CD4-positive, alpha-beta T cell treated with Interleukin-12 subunit alpha and Interleukin-12 subunit beta, for 1 hour (primary cell): ENCODE data around the gene ACSL3.
"Not testable (repeated sequence)": the region's sequence is repeated elsewhere in the genome, so short reads cannot be mapped to it uniquely, and the experiment has no call there.

Experiments used
- DNase-seq: peaks from one replicate; pipeline ENCODE4 v3.0.0-alpha.2; 2020

ACSL3 gene

DNA sequence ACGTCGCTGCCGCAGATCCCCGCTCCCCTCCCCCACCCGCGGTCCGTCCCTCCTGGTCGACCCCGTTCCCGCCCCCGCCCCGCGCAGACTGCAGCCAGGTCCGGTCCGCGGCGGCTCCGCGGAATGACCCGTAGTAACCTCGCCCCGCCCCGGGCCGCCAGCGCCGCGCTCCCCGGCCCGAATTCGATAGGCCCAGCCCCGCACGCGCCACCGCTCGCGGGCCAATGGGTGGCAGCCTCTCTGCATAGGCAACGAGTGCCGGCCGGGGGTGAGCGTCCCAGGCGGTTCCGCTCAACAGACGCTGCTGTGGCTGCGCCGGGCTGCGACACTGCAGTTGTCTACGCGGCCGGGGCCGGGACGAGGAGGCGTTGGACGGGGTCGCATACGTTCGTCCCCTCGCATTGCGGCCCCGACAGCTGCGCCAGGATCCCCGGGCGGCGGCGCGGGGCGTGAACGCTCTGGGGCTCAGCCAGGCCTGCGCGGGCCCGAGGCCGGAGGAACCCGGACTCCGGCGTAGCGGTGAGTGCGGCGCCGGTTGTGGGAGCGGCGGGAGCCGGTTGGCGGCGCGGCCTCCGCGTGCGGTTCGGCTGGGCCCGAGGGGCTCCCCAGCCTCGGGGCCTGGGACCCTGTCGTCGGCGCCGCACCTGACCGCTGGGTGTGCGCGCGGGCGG is at the start of gene ACSL3:
TSS of gene ACSL3 (plus strand) at position 297 of the 671 bp plus-strand sequence. CDS start 47,737 bp downstream, outside the sequence.
- DNase-seq: peak; percentile 91

DNA sequence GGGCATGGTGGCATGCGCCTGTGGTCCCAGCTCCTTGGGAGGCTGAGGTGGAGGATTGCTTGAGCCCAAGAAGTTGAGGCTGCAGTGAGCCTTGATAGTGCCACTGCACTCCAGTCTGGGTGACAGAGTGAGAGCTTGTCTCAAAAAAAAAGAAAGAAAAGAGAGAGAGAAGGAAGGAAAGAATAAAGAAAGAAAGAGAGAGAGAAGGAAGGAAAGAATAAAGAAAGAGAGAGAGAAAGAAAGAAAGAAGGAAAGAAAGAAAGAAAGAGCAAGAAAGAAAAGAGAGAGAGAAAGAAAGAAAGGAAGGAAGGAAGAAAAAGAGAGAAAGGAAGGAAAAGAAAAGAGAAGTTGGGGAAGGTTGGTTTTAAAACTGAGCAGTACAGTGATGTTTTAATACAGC is 49.0 kb upstream of the ACSL3 start:
- no peak for DNase-seq

DNA sequence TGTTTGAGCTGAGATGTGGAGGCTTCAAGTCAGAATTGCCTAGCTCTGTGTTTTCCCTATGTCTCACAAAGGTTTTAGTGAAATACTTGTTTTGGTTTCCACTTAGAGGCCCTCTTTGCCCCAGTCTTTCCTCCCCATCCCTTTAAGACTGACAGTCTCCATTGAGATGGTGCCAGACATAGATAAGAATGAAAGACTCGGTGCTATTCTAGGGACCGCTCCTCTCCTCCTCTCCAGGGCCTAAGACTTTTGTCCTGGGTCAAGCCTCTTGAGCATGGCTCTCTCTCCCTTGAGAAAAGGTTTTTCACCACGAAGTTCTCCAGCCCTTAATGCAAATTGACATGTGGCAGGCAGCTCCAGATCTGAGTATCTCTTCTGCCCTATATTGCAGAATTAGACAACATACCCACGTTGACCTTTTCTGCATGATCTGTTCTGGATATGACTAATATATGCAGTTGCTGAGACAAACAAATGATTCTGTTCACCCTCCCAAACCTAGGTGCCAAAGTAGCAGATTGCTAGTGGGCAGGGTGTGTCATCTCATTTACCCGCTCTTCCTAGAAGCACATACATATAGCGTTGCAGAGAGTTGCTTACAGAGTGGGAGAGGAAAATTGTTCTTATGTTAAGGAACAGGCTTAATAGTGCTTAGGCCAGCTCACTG is 47.5 kb upstream of the ACSL3 start:
- no peak for DNase-seq

DNA sequence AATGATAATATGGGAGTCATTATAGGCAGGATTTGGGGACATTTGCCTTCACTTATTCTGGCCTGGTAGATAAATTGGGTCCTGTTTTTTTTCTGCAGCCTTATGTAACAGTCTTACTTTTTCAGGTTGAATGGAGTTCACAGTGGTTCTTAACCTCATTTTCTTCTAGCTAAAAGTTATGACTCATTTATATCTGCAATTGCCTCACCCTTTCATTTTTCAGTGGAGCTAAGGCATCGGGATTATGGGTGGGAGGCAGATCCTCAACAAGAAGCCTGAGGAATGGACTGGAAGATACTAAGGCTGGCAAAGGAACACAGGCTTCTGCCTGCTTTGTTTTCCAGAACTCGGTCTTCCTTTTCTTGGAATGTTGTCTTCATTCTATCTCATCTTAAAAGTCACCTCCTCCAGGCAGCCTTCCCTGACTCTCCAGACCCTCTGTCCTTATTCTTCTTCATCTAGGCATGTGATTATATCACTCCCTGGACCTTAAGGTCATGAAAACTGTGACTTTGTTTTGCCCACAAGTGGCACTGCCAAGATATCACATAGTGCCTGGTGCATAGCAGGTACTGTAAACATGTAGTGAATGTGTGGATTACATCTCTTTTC is 41.0 kb upstream of the ACSL3 start:
- DNase-seq: no peak

DNA sequence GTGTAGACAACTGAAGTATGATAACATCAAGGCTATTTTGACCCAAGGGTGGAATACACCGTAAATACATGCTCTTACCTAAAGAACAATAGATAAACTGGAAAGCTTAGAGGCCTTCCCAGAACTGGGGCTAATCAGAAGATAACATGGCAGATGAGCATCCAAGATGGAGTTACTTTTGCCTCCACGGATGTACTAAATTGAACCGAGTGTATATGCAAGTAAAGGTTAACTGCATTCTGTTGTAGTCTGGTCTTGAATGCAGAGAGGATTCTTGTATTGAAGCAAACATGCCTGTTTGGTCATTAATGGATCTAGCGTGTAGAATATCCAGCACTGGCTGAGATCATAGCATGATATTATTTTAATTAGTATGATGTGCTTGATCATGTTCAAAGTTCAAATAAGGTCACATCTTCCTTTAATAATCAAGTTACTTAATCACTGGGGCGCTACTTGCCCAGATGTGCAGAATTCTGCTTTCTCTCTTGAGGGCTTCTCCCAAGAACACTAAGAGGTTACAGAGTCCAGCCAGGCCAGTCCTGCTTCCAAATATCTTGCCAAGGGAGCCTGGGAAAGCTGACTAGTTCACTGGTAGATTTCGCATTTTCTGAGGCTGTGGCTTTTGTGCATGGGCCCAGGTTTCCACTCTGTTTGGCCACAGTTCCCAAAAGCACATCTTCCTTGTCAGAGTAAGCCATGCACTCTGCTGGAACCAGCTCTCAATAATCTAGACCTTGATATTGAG is 37.5 kb upstream of the ACSL3 start:
- DNase-seq: no peak

DNA sequence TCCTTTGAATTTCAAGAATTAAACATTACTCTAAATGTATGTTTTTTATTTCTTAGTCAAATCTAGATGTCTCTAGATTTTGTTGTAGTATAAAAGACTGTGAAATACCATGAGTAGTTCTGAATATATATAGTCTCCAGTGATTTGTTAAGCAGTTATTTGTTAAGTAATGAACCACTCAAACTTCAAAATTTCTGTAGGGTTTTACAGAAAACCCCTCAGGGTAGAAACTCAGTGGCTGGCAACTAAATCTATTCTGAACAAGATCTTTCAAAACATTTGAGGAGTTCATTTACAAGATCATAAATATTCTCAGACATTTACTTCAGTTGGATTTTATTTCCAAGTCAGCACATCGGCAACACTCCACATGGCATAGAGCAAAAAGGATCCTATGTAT is 35.8 kb upstream of the ACSL3 start:
- DNase-seq: no peak

DNA sequence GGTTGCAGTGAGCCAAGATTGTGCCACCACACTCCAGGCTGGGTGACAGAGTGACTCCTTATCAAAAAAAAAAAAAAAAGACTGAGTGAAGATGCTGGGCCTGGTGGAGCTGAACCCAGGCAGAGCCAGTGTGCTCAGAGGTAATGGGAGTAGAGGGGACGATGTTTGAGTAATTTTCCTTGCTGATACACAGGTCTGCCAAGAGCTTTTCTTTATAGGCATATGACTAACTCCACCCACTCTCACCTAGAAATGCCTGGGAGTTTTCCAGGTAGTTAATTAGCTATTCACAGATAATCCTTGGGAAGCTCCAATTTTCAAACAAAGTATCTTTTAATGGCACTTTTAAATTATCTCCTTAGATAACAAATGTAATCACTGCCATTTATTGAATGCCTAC is 33.4 kb upstream of the ACSL3 start:
- DNase-seq: no peak

DNA sequence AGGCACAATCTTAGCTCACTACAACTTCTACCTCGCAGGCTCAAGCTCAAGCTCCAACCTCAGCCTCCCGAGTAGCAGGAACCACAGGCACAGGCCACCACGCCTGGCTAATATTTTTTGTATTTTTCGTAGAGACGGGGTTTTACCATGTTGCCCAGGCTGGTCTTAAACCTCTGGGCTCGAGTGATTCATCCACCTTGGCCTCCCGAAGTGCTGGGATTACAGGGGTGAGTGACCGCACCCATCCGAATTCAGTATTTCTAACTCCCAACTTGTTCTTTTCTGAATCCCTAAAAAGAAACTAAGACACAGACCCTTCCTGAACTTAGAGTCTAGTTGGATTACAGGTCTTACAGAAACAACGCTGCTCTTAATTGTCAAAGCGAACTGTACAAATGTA is 32.3 kb upstream of the ACSL3 start:
- DNase-seq: no peak

DNA sequence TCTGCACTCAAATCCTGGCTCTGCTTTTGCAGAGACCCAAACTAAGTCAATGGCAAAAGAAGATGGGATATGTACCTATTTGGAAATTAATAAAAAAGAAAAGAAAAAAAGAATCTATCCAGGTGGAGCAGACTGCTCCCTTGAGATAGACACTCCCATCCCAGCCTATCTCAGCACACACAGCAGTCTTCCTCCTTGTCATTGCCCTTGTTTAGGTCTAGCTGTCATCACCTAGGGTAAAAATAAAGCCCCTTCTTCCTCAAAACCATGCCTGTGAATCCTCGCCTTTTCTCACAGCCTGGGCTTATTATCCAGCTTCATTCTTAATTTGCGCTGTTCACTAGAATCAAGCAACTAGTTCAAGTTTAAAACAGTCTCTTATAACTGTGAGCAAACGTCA is 30.7 kb upstream of the ACSL3 start:
- DNase-seq: no peak

DNA sequence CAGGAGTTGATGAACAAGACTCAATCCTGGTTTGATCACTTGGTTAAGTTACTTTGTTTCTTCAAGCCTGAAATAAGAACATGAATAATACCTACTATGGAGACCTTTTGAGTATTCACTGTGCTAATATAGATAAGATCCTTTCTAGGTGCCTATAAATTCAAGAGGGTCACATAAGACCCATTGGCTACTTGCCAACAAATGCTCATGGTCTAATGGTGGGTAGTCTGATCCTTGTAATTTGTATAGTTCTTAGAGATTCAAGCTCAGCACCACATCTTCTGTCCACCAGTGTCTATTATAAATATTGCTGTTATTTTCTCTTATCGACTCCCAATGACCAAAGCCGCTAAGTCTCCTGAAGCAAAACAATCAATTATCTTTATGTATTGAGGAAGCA is 27.4 kb upstream of the ACSL3 start:
- DNase-seq: no peak

DNA sequence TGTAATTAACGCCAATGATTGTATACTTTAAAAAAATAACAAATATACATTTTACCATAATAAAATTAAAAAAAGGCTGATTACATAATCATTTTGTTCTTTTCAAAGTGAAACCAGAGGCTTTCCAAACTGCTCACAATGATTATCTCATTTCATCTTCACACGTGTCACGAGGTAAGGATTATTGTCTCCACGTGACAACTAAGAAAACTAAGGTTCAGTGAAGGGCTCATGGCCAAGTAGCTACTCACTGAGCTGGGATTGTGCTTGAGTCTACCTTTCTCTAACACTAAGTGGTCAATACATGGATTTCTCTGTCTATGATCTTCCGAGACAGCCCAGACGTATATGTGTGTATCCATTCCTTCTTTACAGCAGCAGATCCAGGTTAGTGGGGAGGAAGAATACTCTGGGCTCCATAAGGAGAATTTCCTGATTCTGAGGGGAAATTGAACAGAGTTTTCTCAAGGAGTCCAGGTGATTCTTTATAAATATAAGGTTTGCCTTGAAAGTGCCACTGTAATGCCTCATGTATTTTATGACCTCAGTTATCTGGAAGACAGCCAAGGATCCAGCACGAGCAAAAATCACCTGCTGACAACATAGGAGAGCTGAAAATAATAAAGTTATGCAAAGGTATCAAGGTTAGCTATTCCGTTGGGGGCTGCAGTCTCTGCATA is 25.6 kb upstream of the ACSL3 start:
- DNase-seq: no peak

DNA sequence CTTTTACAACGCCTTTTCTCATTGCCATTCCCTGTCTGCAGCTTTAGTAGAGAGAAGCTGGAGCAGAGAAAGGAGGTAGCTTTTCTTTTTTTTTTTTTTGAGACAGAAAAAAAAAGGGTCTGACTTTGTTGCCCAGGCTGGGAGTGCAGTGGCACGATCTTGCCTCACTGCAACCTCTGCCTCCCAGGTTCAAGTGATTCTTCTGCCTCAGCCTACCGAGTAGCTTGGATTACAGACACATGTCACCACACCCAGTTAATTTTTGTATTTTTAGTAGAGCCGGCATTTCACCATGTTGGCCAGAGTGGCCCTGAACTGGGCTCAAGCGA is 25.0 kb upstream of the ACSL3 start:
- DNase-seq: no peak

DNA sequence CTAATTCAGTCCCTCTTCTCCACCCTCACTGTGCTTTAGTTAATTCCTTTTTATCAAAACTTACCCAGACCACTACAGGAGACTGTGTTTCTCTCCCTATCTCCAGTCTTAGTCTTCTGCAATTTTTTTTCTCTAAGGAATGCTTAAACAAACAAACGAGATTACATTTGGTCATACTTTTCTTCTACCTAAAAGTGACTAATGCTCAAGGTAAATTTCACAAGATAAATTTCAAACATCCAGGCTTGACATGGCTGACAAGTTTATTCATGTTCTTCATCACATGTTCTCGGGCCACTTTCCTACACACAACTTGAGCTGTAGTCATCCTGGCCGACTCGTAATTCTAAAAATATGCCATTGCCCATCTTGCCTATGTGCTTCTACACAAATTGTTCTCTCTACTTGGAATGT is 23.2 kb upstream of the ACSL3 start:
- DNase-seq: no peak

DNA sequence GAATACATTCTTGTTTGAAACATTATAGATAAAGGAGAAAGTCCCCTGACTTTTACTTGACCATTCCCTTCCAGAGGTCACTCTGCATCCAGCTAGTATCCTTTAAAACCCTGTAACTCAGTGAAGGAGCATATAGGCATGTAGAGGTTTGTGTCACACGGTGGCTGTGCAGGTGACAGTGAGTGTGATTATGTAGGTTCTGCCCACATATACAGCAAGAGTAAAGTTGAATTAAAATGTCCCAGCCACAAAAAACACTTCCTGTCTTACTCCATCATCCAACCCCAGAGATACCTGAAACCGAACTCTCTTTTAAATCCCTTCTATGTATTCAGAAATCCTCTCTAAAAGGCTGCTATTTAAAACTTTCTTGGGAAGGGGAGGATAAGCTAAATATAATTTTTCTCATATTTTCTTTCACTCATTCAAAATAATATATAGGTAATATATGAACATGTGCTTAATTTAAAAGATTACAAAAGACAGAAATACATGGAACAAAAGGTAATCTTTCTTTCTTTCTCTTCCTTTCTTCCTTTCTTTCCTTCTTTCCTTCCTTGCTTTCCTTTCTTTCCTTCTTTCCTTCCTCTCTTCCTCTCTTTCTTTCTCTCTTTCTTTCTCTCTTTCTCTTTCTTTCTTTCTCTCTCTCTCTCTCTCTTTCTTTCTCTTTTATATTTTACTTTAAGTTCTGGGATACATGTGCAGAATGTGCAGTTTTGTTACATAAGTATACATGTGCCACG is 20.6 kb upstream of the ACSL3 start:
- no peak for DNase-seq

DNA sequence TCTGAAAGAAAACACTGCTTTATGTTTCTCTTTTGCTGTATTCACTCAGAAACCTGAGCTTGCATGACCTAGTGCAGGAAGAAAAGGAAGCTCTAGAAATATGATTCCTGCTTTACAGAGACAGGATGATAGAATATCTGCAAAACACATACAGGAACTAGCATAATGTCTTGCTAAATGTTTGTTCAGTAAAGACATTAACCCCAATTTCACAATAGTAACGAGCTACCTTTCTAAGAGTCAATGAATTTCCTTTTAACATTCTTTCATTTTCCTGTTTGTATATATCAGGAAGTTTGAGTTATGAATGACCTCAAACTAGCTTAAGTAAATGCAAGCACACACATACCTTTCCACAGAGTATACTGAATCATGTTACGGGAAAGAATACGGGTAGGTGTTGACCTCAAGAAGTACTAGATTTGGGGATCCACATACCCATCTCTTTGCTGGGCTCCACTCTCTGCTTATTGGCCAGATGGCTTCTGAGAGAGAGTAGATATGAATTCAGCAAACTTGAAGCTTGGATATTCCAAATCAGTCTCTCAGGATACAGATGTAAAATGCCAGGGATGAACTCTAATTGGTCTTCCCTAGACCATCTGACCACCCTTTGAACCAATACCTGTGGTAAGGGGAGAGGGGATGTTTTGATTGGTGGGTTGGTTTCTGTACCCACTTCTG is 18.2 kb upstream of the ACSL3 start:
- DNase-seq: no peak

DNA sequence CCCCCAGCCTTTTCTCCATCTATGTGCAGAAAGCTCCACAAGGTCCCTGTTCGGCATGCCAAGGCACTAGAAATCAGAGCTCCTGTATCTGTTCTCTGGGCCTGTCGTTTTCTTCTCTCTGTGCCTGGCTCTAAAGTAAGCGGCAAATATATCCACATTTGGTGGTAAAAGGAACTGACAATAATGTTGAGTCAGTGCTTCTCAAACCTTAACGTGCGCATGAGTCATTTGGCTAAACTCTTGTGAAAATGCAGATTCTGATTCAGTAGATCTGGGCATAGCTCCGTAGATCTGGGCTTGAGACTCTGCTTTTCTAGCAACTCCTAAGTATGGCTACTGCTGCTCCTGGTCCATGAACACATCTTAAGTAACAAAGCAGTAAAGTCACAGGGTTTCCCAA is 16.5 kb upstream of the ACSL3 start:
- DNase-seq: no peak

DNA sequence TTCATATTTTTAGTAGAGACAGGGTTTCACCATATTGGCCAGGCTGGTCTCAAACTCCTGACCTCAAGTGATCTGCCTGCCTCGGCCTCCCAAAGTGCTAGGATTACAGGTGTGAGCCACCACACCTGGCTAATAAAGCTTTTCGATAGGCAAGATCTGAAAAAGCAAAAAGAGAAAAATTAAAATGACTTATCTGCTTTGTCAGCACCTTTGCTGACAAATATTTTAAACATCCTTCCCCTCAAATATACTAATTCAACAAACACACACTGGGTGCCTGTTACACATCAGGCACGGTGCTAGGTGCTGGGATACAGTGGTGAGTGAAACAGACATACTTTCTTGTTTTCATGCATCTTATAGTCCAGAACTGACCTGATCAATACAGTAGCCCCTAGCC is 15.5 kb upstream of the ACSL3 start:
- DNase-seq: not testable (repeated sequence)

DNA sequence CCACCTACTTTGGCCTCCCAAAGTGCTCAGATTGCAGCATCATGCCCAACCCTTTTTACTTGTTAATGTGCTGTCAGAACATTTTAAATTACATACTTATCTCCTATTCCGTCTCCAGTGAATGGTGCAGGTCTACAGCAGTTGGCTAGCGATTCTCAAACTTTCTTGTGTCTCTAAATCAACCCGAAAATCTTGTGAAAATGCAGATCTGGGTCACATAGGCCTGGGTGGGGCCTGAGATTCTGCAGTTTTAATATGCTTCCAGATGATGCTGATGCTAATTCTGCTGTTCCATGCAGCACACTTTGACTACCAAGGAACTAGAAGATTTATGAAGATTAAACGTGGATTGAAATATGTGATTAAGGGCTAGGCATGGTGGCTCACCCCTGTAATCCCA is 14.8 kb upstream of the ACSL3 start:
- DNase-seq: no peak

DNA sequence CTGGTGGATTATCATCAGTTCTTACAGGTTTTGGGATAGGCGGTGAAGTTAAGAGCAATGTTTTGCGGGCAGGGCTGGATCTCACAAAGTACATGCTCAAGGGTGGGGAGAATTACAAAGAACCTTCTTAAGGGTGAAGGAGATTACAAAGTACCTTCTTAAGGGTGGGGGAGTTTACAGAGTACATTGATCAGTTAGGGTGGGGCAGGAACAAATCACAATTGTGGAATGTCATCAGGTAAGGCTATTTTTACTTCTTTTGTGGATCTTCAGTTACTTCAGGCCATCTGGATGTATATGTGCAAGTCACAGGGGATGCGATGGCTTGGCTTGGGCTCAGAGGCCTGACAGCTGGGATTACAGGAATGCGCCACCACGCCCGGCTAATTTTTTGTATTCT is 12.8 kb upstream of the ACSL3 start:
- not testable (repeated sequence) for DNase-seq

DNA sequence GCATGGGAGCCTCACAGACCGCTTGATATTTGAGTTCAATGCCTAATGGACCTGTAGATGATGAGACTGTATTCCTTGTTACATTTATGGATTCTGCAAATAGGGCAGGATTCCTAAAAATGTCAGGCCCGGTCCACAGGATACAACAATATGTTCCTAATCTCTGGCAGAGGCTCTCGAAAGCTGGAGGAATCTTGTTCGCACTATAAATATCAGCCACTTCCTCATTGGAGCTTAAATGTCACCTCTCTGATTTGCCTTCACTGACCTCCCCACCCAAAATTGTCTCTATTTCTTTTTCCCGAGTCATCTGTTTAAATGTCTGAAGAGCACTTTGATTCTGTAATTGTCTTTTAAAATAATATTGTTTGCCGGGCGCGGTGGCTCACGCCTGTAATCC is 12.0 kb upstream of the ACSL3 start:
- DNase-seq: no peak

DNA sequence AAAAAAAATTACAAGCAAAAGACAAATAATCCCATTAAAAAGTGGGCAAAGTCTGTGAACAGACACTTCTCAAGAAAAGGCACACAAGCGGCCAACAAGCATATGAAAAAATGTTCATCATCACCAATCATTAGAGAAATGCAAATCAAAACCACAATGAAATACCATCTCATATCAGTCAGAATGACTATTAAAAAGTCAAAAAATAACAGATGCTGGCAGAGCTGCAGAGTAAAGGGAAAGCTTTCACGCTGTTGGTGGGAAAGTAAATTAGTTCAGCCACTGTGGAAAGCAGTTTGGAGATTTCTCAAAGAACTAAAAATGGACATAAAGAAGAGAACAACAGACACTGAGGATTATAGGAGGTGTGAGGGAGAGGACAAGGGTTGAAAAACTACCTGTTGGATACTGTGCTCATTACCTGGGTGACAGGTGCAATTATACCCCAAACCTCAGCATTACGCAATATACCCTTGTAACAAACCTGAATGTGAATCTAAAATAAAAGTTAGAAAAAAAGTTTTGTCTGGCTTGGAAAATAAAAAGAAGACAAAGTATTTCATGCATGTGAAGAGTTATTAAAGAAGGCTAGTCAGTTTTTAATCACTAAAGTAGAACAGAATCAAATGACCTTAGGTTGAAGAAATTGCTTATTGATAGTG is 8.7 kb upstream of the ACSL3 start:
- DNase-seq: no peak
